Loucy (cell line): ENCODE results near the gene STK4.

Experiments used
- EZH2phosphoT487 ChIP-seq: fragments of 200-600 bp; IDR thresholded peaks from 2 replicates; pipeline ENCODE4 v1.6.1; 2018; ENCODE audit warnings: antibody characterized with exemption, mild to moderate bottlenecking, moderate library complexity, borderline replicate concordance
- TF ChIP-seq, protein P1 (sequence below): fragments of 200-600 bp; sonication (generic); conservative IDR thresholded peaks from 2 replicates; pipeline ENCODE4 v1.5.1; 2014; ENCODE audit warnings: mild to moderate bottlenecking, antibody characterized with exemption, low read length

DNA sequence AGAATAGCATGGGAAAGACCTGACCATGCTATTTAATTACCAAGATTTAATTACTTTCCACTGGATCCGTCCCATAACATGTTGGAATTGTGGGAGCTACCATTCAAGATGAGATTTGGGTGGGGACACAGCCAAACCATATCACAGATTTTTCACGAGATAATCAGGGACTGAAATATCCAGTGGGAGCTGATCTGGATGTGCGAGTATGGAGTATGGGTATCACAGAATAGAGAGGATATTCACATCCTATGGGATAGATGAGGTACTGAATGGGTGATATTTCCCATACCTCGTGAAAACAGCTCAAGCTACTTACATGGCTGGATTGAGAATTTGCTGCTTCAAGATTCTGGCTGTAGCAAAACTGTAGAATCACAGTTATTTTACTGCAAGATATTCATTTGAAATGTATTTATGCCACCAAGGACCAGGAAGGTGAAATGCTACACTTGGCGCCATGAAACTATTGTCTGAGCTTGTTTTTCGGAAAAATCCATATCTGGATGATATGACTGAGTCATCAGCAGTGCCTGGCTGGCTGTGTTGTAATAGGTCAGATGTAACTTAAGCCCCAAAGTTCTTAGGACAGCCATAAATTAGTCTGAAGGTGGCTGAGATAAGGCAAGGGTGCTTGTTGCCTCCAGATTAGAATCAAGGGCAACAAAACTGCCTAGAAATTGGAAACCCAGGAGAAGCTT lies 104.8 kb downstream of the STK4 start:
- TF ChIP-seq, protein P1, sequence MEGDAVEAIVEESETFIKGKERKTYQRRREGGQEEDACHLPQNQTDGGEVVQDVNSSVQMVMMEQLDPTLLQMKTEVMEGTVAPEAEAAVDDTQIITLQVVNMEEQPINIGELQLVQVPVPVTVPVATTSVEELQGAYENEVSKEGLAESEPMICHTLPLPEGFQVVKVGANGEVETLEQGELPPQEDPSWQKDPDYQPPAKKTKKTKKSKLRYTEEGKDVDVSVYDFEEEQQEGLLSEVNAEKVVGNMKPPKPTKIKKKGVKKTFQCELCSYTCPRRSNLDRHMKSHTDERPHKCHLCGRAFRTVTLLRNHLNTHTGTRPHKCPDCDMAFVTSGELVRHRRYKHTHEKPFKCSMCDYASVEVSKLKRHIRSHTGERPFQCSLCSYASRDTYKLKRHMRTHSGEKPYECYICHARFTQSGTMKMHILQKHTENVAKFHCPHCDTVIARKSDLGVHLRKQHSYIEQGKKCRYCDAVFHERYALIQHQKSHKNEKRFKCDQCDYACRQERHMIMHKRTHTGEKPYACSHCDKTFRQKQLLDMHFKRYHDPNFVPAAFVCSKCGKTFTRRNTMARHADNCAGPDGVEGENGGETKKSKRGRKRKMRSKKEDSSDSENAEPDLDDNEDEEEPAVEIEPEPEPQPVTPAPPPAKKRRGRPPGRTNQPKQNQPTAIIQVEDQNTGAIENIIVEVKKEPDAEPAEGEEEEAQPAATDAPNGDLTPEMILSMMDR: no peak
- no peak for TF ChIP-seq EZH2phosphoT487
